Germinal center (tissue), 1 donor: ENCODE measurements around the gene TMEFF1.

Source experiments
- DNase-seq: peaks from one replicate; pipeline ENCODE4 v3.0.0; 2012; ENCODE audit warnings: mixed read lengths, low spot score

Gene TMEFF1

DNA sequence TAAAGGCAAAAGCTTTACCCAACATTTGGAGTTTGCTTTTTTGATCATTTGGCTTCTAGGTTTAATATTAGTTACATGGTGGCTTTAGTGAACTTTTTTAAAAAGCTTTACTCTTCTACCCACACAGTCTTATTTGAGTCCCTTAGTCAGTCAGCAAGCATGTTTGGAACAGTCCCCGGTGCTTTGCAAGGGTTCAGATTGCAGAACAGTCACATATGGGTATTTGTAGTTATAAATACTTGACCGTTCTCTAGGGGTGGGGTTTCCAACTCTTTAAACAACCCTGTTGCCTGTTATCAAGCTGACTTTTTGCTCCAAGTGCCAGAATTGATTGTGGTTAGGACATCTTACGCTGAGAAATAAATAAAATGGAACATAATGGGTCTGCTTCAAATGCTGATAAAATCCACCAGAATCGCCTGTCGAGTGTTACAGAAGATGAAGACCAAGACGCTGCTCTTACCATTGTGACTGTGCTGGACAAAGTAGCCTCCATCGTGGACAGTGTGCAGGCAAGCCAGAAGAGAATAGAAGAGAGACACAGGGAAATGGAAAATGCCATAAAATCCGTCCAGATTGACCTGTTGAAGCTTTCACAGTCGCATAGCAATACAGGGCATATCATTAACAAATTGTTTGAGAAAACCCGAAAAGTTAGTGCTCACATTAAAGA, 105.0 kb downstream of the TMEFF1 start, which contains the start of gene CAVIN4:
TSS of gene CAVIN4 (plus strand) at position 304 of the 673 bp plus-strand sequence. CDS start at position 369, 65 bp downstream.
- DNase-seq, result no peak

DNA sequence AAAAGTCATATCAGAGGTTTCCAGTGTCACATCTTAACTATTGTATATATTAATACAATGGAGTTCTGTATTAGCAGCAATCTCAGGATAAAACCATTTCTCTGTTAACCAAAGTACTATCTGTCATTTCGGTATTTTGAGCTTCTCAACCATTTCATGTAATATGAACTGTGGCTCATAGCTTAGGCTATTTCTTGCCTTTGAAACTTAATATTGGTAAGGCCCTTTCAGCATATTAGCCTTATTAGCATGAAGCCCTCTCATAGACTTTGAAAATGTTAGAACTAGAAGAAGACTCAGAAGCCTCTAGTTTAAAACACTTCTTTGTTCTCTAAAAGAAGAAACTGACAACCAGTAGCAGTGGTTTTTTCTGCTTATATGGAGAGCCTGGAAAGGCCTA, 105.7 kb downstream of the TMEFF1 start:
- DNase-seq, result no peak

DNA sequence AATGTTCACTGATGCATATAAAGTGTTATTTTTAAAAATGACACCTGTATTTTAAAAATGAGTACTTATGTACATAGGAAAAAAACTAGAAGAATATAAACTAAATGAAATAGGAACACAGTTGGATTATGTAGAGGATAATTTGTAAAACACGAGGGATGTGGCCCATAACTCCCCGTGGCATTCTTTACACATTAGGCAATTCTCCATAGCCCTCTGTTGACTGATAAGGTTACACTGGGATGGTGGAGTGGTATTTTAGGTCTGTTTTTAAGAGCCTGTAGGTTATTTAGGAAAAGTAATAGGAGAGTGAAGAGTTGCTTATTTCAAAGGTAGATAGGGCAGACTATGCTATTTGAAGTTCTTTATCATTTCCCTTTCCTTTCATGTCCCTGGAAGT, 106.7 kb downstream of the TMEFF1 start:
- DNase-seq, result no peak

DNA sequence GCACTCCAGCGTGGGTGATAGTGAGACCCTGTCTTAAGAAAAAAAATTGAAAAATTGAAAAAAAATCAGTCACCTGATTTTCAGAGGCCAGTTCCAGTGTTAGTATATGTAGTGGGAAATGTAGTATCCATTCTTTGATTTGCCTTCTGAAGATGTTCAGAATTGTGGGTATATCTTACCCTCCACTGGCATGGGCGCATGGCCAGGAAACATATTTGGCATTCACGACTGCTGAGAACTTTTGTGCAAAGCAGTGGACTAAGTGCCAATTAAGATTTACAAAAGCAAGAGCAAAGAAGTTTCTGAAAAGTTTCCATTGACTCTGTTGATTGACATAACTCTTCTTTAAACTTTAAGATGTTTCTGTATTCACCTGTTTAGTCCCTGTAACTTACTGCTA, 107.3 kb downstream of the TMEFF1 start:
- DNase-seq, result no peak

DNA sequence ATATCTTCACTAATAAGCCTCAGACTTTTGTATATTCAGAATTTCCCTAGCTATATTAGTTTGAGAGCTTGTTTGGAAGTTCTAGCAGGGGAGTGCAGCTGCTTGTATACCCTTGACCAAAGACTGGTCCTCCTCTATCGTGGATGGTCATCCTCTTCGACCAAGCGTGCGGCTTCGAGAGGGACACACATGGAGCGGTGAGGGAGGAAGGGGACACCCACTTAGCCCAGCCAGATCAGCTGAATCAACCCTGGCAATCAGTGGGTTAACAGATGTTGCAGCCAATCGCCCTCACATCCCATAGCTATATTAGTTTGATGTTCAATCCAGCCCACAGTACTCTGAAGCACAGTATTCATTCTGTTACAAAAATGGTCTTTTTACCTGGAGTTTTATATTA, 108.1 kb downstream of the TMEFF1 start:
- no peak for DNase-seq

DNA sequence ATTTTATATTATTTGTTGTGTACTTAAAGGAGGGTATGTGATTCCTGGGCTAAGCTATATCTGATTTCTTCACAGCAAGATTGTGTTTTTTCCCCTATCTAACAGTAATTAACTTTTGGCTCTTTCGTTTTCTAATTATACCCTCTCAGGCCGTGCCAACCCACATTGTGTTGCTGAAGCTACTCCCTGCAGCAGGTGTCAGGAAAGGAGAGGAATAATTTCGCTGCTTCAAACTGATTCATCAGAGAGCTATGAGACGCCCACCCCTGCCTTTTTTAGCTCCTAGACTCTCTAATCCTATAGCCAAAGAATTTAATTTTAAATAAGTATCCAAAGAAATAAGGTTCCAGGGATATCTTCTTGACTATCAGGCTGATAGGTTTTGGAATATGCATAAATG, 108.7 kb downstream of the TMEFF1 start:
- no peak for DNase-seq

DNA sequence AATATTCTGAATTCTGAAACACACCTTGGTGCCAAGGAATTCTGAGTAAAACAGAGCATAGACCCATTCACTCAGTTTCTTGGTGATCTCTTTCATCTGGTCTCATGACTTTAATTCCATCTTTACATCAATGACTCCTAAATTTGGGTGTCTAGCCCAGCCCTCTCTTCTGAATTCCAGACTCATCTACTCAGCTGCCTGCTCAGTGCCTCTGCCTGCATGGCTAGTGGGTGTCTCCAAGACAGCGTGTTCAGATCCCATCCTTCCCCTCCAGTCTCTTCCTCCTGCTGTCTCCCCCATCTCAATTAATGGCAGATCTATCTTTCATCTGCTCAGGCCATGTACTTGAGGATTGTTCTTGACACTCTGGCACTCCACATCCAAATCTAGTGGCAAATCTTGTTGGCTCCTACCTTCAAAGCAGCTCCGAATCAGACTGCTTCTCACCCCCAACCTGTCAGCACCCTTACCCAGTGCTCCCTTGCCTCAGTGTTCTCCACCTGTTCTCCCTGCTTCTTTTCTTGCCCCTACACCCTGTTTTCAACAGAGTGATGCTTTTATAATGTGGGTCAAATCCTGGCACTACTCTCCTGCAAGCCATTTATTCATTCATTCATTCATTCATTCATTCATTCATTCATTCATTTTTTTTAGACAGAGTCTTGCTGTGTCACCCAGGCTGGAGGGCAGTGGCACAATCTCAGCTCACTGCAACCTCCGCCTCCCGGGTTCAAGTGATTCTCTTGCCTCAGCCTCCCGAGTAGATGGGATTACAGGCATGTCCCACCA, 110.3 kb downstream of the TMEFF1 start:
- no peak for DNase-seq

DNA sequence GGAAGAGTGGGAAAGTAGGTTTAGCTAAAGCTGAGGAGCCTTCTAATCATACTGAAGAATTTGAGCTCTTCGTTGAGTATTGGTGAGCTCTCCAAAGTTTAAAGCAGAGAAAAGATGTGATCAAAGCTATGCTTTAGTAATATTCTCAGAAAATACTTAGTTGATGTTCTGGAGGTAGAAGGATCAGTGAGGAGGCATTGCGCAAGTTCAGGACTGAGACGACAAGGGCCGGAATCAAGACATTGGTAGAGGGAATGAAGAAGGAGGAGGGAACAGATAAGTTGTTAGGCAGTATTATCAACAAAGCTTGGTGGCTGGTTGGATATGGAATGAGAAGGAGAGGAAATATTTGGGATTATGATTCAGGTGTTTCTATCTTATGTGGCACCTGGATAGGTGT, 112.0 kb downstream of the TMEFF1 start:
- no peak for DNase-seq

DNA sequence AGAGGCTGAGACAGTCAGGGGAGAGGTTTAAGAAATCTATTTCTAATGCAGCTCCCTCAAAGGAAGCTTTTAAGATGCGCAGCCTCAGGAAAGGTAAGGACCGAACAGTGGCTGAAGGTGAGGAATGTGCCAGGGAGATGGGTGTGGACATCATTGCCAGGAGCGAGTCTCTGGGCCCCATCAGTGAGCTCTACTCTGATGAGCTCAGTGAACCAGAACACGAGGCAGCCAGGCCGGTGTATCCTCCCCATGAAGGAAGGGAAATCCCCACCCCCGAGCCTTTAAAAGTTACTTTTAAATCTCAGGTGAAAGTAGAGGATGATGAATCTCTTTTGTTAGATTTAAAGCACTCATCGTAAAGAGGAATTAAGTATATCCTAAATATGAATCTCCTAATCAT, 113.1 kb downstream of the TMEFF1 start:
- DNase-seq, result no peak

DNA sequence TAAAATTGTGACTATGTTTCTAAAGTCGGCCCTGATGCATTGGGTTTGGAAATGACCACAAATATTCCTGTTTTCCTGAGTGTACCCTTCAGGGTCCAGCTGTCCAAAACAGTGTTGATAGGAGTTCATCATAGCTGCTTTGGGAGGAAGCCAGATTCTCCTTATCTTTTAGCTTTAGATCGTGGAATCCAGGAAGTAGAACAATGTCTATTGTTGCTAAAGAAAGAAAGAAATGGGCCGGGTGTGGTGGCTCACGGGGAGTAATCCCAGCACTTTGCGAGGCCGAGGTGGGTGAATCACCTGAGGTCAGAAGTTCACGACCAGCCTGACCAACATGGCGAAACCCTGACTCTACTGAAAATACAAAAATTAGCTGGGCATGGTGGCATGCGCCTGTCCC, 114.4 kb downstream of the TMEFF1 start:
- DNase-seq, result no peak

DNA sequence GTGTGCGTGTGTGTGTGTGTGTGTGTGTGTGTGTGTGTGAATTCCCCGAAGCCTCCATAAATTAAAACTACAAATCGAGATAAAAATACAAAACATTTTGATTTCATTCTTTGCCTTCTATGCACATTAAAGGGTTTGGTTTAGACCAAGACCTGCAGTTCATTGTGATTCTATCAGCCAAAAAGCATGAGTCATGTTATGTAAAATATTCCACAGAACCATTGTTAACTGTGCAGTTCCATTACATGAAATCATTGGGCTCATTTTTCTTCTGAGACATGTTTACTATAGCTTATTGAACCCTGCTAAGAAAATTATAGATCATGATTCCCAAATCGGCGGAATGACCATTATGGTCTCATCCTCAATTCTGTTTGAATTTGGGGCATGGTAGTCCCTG, 116.6 kb downstream of the TMEFF1 start:
- DNase-seq, result no peak

DNA sequence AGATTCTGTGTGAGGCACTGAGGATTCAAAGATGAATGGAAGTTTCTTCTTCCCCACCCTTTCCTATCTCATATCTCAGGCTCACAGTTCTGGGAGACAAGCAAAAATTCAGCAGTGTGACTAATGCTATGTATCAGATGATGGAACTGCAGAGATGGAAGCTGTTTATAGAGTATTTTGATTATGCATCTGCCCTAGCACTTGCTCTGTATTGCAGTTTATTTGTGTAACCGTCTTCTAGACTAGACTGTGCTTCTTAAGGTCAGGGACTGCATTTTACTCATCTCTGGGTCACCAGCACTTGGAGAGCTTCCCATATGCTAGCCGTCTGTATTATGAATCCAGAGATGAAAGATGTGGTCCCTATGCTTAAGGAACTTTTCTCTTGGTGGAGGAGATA, 117.5 kb downstream of the TMEFF1 start:
- no peak for DNase-seq

DNA sequence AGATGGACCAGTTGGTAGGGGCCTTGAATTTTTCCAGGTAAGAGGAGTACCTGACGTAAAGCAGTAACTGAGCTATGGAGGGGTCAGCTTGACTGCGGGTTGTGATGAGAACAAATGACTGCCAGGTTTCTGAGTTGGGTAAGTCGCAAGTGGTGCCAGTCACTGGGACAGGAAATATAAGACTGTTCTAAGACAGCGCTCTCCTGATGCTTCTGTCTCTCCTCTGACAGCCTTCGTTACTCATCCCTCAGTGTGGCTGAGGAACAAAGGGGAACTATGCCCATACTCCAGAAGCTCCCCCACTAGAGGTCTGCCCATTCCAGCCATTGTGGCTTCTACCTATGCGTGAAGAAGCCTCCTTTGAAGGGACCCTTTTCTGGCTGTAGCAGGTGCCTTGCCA, 118.2 kb downstream of the TMEFF1 start:
- DNase-seq, result no peak

DNA sequence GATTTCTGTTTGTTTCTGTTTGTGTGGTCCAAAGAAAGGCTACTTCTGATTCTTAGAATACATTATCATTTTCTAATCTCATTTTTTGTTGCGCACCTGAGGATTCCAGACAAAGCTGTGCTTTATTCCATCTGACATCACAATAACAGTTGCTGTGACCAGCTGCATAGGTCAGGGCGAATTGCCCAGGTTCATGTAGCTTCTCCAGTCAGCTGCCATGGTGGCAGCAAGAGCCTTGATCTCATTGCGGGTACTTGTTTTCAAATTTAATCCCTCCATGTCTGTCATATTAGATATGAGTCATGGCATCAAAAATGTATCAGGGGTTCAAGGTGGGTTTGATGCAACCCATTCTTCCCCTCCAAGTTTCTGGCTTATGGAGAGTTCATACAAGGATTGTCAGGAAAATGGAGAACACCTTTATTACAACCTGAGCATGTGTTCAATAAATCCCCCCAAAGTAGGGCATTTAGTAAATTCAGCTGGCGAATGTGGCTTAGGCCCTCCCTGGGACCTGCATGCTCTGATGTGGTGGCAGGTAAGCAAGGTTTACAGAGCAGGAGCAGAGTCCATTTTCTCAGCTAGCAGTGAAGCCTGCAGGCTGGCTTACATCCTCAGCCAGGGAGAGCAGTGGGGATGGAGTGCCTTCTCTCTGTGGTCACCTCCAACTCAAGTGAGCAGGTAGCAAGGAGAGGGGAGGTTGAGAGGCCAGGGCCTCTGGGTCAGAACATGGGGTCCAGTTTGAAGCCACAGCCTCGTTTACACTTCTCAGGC, 118.9 kb downstream of the TMEFF1 start:
- DNase-seq, result no peak

DNA sequence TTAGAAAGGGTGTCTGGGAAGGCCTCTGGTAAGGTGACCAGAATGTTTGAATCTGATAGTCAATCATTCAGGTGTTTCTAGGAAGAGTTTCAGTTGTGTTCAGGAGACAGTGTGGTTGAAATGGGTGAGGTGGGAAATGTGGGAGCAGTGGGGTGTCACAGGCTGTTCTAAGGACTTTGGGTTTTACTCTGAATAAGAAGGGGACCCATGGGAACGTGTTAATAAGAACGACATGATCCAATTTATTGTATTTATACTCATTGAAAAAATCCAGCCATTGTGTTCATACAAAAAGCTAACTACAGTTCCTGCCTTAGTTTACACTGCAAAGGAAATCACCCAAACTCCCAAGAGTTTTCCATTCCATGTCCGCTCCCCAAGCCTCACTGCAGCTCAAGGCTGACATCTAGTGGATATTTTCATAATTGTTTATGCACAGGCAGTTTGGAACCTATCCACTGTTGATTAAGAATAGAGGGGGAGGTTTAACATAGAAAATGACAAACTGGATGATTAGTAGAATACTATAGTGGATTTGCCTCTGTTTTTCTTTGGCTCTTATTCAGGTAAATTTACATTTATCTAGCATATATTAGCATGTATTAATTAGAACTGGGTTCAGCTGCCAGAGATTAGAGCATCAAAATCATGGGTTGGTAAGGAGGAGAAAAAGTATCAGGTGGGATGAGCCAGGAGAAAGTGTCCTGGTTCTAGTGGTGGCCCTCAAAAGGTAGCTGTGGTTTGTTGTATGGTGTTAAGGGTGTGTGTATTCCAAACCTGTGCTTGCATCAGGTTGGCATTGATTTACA, 122.6 kb downstream of the TMEFF1 start:
- peak; percentile 30 for DNase-seq

DNA sequence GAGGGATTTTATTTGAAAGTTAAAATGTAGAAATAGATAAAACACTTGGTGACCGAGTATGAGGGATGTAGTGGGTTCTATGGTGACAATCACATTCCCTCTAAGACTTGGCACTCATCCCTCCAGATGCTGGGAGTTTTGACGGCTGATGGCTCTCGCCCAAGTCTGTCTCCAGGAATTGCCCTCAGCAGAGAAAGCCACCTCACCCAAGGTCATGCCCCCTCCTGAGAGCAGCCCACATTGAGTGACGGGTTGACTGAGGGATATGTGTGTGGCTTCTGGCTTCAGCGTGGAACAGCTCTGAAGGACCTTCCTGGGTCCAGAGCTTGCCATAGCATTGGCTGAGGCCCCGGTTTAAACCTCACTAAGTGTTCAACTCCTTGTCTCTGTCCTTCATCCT, 124.3 kb downstream of the TMEFF1 start:
- DNase-seq, result no peak

DNA sequence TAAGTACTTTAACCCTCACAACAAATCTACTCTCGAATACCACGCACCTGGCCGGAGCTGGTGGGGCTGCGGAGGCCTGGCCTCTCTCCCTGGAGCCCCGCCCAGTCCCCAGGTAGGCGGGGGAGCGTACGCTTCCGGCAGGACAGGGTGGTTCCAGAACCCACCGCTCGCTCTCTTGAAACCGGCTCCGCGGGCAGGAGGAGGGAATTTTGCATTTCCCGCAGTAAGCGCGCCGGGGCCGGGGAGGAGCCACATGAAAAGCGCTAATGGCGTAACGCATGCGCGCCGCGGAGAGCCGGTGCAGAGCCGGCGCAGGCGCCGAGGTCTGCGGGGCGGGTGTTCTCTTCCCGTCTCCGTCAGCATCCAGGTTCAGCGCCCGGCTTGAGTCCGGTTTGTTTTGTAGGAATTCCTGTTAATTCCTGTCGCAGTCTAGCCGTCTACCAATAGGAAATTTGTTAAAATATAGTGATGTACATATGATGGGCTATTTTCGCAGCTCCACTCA, 125.7 kb downstream of the TMEFF1 start:
- peak; percentile 77 for DNase-seq

DNA sequence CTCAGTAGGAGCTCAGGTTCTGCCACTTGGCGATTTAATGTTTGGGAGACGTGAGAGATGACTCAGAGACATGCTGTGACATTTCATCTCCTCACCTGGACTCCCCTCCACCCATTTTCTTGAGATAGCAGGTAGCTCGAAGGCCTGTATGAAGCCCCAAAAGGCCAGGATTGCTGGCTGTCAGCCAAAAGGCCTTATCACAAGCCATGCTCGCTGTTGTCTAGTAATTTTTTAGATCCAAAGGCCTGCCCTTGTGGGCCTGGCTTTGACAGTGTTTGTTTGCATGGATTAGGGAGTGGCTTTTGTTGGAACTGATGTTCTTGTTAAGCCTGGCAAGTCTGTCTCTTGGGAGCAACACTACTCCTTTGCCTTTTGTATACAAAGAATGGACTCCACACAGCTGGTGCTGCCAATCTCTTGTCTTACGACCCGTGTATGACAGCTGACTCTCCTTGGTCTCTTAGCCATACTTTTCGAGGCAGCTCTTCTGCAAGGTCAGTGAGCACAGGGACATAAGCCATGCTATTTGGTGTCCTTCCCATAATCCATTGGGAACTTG, 127.7 kb downstream of the TMEFF1 start:
- no peak for DNase-seq

DNA sequence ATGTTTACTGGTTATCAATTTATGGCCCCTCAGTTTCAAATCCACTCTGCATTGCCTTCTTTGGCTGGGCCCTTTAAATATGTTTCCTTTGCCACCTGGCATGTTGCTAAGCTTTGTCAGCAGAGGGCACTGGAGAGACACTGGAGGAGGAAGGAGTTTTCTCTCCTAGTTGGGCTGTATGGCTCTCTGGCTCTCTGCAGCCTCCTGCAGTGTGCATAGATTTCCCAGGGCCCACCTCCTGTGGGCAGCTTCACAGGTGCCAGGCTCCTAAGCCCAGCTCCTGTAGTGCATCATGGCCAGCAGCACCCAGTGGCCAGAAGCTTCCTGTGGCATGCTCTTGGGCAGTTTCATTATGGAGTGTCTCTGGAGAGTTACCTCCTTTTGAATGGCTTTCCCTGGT, 128.3 kb downstream of the TMEFF1 start:
- peak; percentile 47 for DNase-seq

DNA sequence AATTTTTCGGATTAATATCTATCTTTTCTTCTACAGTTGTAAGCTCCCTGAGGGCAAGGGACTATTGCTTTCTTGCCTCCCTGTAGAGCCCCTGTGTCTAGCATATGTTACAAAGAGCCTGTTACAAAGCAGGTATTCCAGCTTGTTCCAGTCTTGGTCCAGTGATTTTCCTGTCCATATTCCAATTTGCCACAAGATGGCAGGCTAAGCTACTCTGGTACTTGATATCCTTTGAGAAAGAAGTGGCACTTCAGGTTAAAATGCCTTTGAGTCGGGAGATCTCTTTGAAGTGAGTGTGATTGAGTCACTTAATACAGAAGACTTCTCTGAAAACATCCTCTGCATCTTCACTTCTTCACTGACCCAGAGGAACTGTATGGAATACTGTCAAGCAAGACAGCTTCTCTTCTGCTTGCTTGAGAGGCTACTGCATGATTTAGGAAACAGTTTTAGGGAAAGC, 129.4 kb downstream of the TMEFF1 start:
- no peak for DNase-seq

DNA sequence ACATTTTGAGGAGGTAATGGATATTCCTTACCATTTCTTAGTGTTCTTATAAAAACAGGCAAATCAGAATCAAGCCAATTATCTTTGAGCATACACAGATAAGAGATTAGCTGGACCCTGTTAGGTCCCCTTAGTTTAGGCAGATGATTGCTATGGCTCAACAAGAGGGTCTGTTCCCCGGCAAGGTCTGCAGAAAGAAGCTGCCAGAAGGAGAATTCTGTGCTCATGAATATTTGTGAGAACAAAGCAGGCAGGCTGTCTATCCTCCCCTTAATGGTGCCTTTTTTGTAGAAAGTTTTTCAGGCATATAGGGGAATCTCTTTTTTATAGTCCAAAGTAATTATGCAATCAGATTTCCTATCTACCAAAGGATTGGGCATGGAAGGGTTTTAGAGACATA, 132.5 kb downstream of the TMEFF1 start:
- no peak for DNase-seq
